ACC112 (cell line): ENCODE data around the gene ZNF606.
"Not testable (repeated sequence)": the region's sequence is repeated elsewhere in the genome, so short reads cannot be mapped to it uniquely, and the experiment has no call there.

Source experiments
- H2AFZ ChIP-seq: fragments of 200-600 bp; sonication (generic); one replicate; pipeline ENCODE4 v1.6.0; 2017; ENCODE audit warnings: antibody characterized with exemption, low read length; ENCODE audit not compliant: unreplicated experiment
- H3K27ac ChIP-seq: fragments of 200-600 bp; sonication (generic); 2 replicates; pipeline ENCODE4 v1.5.1; 2014; ENCODE audit warnings: low read depth, mild to moderate bottlenecking, antibody characterized with exemption, low read length, moderate library complexity
- H3K27me3 ChIP-seq: fragments of 200-600 bp; sonication (generic); 2 replicates; pipeline ENCODE4 v1.6.1; 2014; ENCODE audit warnings: mild to moderate bottlenecking, antibody characterized with exemption, low read length, moderate library complexity, mixed read lengths; ENCODE audit not compliant: insufficient read depth
- H3K36me3 ChIP-seq: fragments of 200-600 bp; sonication (generic); 2 replicates; pipeline ENCODE4 v1.6.1; 2016; ENCODE audit warnings: mild to moderate bottlenecking, antibody characterized with exemption, low read length, moderate library complexity, mixed read lengths; ENCODE audit not compliant: insufficient read depth
- H3K4me1 ChIP-seq: fragments of 200-600 bp; sonication (generic); one replicate; pipeline ENCODE4 v1.6.1; 2016; ENCODE audit warnings: low read length, mixed read lengths; ENCODE audit not compliant: insufficient read depth, unreplicated experiment, control insufficient read depth
- H3K4me3 ChIP-seq: fragments of 200-600 bp; sonication (generic); 2 replicates; pipeline ENCODE4 v1.5.1; 2014; ENCODE audit warnings: mild to moderate bottlenecking, low read depth, low read length
- H3K79me2 ChIP-seq: fragments of 200-600 bp; sonication (generic); one replicate; pipeline ENCODE4 v1.6.0; 2016; ENCODE audit warnings: low read length; ENCODE audit not compliant: control insufficient read depth, unreplicated experiment, insufficient read depth

The ZNF606 gene

GRCh38 chr19:58009666-58010301 is 7.2 kb upstream of the ZNF606 start:
- Histone ChIP-seq H3K79me2 (no peaks in the 10 kb centered on the region), H3K4me1 (no peaks in the 10 kb centered on the region), H3K27me3 (no peaks in the 10 kb centered on the region), H3K27ac (no peak overlapping the region), H3K36me3 (peaks cover 27% of the 10 kb centered on the region), H2AFZ (no peak overlapping the region), H3K4me3 (peak overlapping the region; percentile 29; the same call in 1 of the 2 replicates)

- peak overlapping the region; percentile 25 for H2AFZ ChIP-seq
- H3K27me3 ChIP-seq = no peaks in the 10 kb centered on the region
- peaks cover 32% of the 10 kb centered on the region for H3K36me3 ChIP-seq
- H3K4me3 ChIP-seq = peak overlapping the region; percentile 29
- H3K79me2 ChIP-seq = peaks cover 3% of the 10 kb centered on the region
- H3K27ac ChIP-seq = no peak overlapping the region
- no peaks in the 10 kb centered on the region for H3K4me1 ChIP-seq
Observed at GRCh38 chr19:58009301-58009665, 6.7 kb upstream of the ZNF606 start.

- not testable (repeated sequence) for H3K4me1 ChIP-seq, H2AFZ ChIP-seq, H3K27ac ChIP-seq, H3K79me2 ChIP-seq, H3K27me3 ChIP-seq, H3K4me3 ChIP-seq
- H3K36me3 ChIP-seq = peaks cover 32% of the 10 kb centered on the region
Observed at GRCh38 chr19:58008877-58009276, 6.3 kb upstream of the ZNF606 start.

GRCh38 chr19:58007285-58007684 is 4.7 kb upstream of the ZNF606 start:
- peaks cover 32% of the 10 kb centered on the region for H3K36me3 ChIP-seq
- H2AFZ ChIP-seq = no peak overlapping the region
- no peak overlapping the region for H3K27ac ChIP-seq

GRCh38 chr19:58003174-58003828 is 681 bp upstream of the ZNF606 start:
- H3K4me3 ChIP-seq = peak overlapping the region; percentile 88
- peaks cover 34% of the 10 kb centered on the region for H3K79me2 ChIP-seq
- peak overlapping the region; percentile 52 for H3K27ac ChIP-seq
- peak overlapping the region; percentile 95 for H2AFZ ChIP-seq
- peaks cover 53% of the 10 kb centered on the region for H3K36me3 ChIP-seq
- H3K4me1 ChIP-seq = peaks cover 9% of the 10 kb centered on the region
- H3K27me3 ChIP-seq = no peaks in the 10 kb centered on the region

More at GRCh38 chr19:58007285-58007684, 4.7 kb upstream of the ZNF606 start:
- Histone ChIP-seq H3K79me2 (peaks cover 13% of the 10 kb centered on the region), H3K4me3 (no peak overlapping the region), H3K27me3 (no peaks in the 10 kb centered on the region), H3K4me1 (no peaks in the 10 kb centered on the region)

GRCh38 chr19:58001895-58002369 is 688 bp downstream of the ZNF606 start:
- Histone ChIP-seq H3K79me2 (peaks cover 34% of the 10 kb centered on the region), H3K27ac (peak overlapping the region; percentile 52; the same call in 1 of the 2 replicates), H3K4me1 (peaks cover 9% of the 10 kb centered on the region), H3K36me3 (peaks cover 59% of the 10 kb centered on the region), H3K27me3 (no peaks in the 10 kb centered on the region), H2AFZ (peak overlapping the region; percentile 84), H3K4me3 (peak overlapping the region; percentile 88)

- H3K79me2 ChIP-seq = peaks cover 34% of the 10 kb centered on the region
- no peak overlapping the region for H2AFZ ChIP-seq
- no peak overlapping the region for H3K27ac ChIP-seq
- H3K4me1 ChIP-seq = peaks cover 9% of the 10 kb centered on the region
- peaks cover 55% of the 10 kb centered on the region for H3K36me3 ChIP-seq
- H3K4me3 ChIP-seq = no peak overlapping the region
- no peaks in the 10 kb centered on the region for H3K27me3 ChIP-seq
Observed at GRCh38 chr19:58000677-58001076, 1.9 kb downstream of the ZNF606 start.

GRCh38 chr19:57992841-57993240 is 9.8 kb downstream of the ZNF606 start:
- H2AFZ ChIP-seq = no peak overlapping the region
- H3K36me3 ChIP-seq = peaks cover 58% of the 10 kb centered on the region
- no peak overlapping the region for H3K4me3 ChIP-seq
- H3K79me2 ChIP-seq = no peaks in the 10 kb centered on the region
- H3K27me3 ChIP-seq = no peaks in the 10 kb centered on the region
- no peak overlapping the region for H3K27ac ChIP-seq
- H3K4me1 ChIP-seq = no peaks in the 10 kb centered on the region

GRCh38 chr19:57978586-57979289 is 23.9 kb downstream of the ZNF606 start:
- no peak overlapping the region for H3K27ac ChIP-seq
- H3K79me2 ChIP-seq = no peaks in the 10 kb centered on the region
- no peaks in the 10 kb centered on the region for H3K27me3 ChIP-seq
- H3K4me1 ChIP-seq = no peaks in the 10 kb centered on the region
- H3K36me3 ChIP-seq = peaks cover 68% of the 10 kb centered on the region
- H2AFZ ChIP-seq = no peak overlapping the region
- no peak overlapping the region for H3K4me3 ChIP-seq

GRCh38 chr19:57974434-57974833 is 28.2 kb downstream of the ZNF606 start, which contains the start of gene C19orf18:
Gene C19orf18, minus strand, starts transcription at chr19:57974534. Its CDS starts 102 bp downstream, at chr19:57974432.
- no peak within 1 kb of the TSS for H3K27ac ChIP-seq
- no peaks in the 10 kb centered on the region for H3K27me3 ChIP-seq
- no peaks in the 10 kb centered on the region for H3K4me1 ChIP-seq
- no peaks in the 10 kb centered on the region for H3K79me2 ChIP-seq
- H3K36me3 ChIP-seq = peaks cover 29% of the 10 kb centered on the region
- H3K4me3 ChIP-seq = no peak within 1 kb of the TSS
- no peak within 1 kb of the TSS for H2AFZ ChIP-seq
